Activated T-helper 1 cell treated with anti-CD3 and anti-CD28 coated beads, Interleukin-12 subunit alpha, Interleukin-12 subunit beta, Interleukin-2, Interleukin-4 antibody, amounts not matched to agents 30 ng/mL and 10 ng/mL and 1 ng/mL, durations not matched to agents 14 hours and 24 hours and 36 hours (primary cell): ENCODE measurements around the gene TMEM132C. TPM values are rescaled to one million over a fixed set of nuclear protein-coding genes. Genes with fewer than 3 reads are reported as not detected.

Source experiments
- DNase-seq: peaks from one replicate; pipeline ENCODE4 v3.0.0; 2021; ENCODE audit warnings: low spot score
- H3K27ac Mint-ChIP-seq: one replicate; pipeline ENCODE4 v1.8.0; 2021; ENCODE audit warnings: mild to moderate bottlenecking, mixed read lengths
- H3K27me3 Mint-ChIP-seq: one replicate; pipeline ENCODE4 v1.8.0; 2022; ENCODE audit warnings: mild to moderate bottlenecking, moderate library complexity, mixed read lengths; ENCODE audit not compliant: insufficient read depth
- H3K36me3 Mint-ChIP-seq: one replicate; pipeline ENCODE4 v1.8.0; 2021; ENCODE audit warnings: low read depth, mixed read lengths
- H3K4me1 Mint-ChIP-seq: one replicate; pipeline ENCODE4 v1.8.0; 2021; ENCODE audit warnings: low read depth, mixed read lengths
- H3K4me3 Mint-ChIP-seq: one replicate; pipeline ENCODE4 v1.8.0; 2021; ENCODE audit warnings: mild to moderate bottlenecking, moderate library complexity, mixed read lengths
- H3K9me3 Mint-ChIP-seq: one replicate; pipeline ENCODE4 v1.8.0; 2021; ENCODE audit warnings: mixed read lengths
- intact Hi-C: fragments of 100-400 bp; cut with micrococcal nuclease; formaldehyde crosslinking; loops from one replicate; pipeline ENCODE4 v1.15.1; 2024
- total RNA-seq: library from RNA; stranded (reverse); gene quantifications from 2 replicates; pipeline ENCODE4 v1.2.3, GENCODE V29; 2022

The TMEM132C gene
- total RNA-seq, 1 donor from 2014 or later = not detected

DNA sequence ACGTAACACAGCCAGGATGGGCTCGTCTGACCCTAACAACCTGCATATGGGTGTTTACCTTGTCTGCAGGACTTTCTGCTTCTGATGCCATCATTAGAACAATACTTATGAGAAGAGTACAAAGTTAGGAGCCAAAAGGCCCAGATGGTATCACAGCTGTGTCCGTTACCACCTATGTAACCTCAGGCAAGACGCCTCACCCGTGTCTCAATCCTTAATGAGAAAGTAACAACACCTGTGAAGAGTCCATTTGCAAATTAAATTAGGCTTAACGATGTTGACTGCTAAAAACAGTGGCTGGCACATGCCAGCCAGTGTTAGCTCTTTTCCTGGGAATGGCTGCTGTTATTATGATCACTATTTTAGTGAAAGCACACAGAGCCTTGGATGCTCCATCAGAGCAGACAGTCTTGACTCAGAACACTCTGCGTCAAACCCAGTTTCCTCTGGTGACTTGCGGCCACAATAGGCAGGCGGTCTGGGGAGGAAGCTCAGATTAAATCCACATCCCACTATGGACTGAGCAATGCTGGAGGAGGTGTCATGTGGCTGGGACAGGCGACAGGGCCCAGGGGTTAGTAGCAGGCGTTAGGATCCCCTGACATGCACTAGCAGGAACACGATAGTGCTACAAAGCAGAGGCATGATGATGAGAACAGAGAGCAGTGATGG lies 431.5 kb downstream of the TMEM132C start:
- H3K27ac Mint-ChIP-seq = no peak overlapping the region
- DNase-seq = no peak
- no peak overlapping the region for H3K4me3 Mint-ChIP-seq
- H3K4me1 Mint-ChIP-seq = no peaks in the 10 kb centered on the region
- no peaks in the 10 kb centered on the region for H3K27me3 Mint-ChIP-seq
- intact Hi-C loops = no loop called here
- peaks cover 8% of the 10 kb centered on the region for H3K9me3 Mint-ChIP-seq
- H3K36me3 Mint-ChIP-seq = no peaks in the 10 kb centered on the region

- H3K36me3 Mint-ChIP-seq = no peaks in the 10 kb centered on the region
- DNase-seq = no peak
- H3K27ac Mint-ChIP-seq = no peak overlapping the region
- H3K4me1 Mint-ChIP-seq = no peaks in the 10 kb centered on the region
- no peak overlapping the region for H3K4me3 Mint-ChIP-seq
- no peaks in the 10 kb centered on the region for H3K27me3 Mint-ChIP-seq
- peaks cover 8% of the 10 kb centered on the region for H3K9me3 Mint-ChIP-seq
- intact Hi-C loops = no loop called here
These were observed 432.1 kb downstream of the TMEM132C start for GRCh38 chr12:128699106-128699505.

- intact Hi-C loops = no loop called here
- no peaks in the 10 kb centered on the region for H3K27me3 Mint-ChIP-seq
These were observed 435.4 kb downstream of the TMEM132C start for GRCh38 chr12:128702371-128702770.

DNA sequence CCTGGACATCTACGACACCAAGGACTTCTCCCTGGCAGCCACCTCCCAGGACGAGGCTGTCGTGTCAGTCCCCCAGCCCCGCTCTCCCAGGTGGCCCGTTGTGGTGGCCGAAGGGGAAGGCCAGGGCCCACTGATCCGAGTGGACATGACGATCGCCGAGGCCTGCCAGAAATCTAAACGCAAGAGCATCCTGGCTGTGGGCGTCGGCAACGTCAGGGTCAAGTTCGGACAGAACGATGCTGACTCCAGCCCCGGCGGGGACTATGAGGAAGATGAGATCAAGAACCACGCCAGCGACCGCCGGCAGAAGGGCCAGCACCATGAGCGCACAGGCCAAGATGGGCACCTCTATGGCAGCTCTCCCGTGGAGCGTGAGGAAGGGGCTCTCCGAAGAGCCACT lies 438.2 kb downstream of the TMEM132C start:
- no peaks in the 10 kb centered on the region for H3K4me1 Mint-ChIP-seq
- H3K27ac Mint-ChIP-seq = no peak overlapping the region
- no peak for DNase-seq
- no peaks in the 10 kb centered on the region for H3K9me3 Mint-ChIP-seq
- H3K36me3 Mint-ChIP-seq = no peaks in the 10 kb centered on the region
- H3K27me3 Mint-ChIP-seq = no peaks in the 10 kb centered on the region
- intact Hi-C loops = no loop called here
- H3K4me3 Mint-ChIP-seq = no peak overlapping the region

More at GRCh38 chr12:128702371-128702770, 435.4 kb downstream of the TMEM132C start:
- Mint-ChIP-seq H3K4me3 (no peak overlapping the region), H3K9me3 (peaks cover 4% of the 10 kb centered on the region), H3K36me3 (no peaks in the 10 kb centered on the region), H3K4me1 (no peaks in the 10 kb centered on the region), H3K27ac (no peak overlapping the region)
- no peak for DNase-seq

DNA sequence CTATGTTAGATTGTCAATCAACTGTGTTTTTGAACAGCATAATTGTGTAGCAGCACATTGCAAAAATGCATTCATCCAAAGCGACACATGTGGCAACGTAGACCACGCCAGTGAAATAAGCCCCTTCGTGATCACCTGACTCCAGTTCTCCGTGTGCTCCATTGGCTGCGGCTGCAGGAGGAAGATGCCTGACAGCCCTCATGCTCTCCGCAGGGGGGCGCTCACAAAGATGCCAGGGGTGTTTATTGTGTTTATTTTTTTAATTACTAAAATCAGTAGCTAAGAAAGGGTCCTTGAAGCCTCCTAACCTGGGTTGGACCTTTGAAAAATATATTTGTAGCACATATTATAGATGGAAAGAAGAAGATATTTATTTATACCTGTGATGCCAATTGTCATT lies 440.5 kb downstream of the TMEM132C start:
- Mint-ChIP-seq H3K4me3 (no peak overlapping the region), H3K27ac (no peak overlapping the region)
- intact Hi-C loops = no loop called here

DNA sequence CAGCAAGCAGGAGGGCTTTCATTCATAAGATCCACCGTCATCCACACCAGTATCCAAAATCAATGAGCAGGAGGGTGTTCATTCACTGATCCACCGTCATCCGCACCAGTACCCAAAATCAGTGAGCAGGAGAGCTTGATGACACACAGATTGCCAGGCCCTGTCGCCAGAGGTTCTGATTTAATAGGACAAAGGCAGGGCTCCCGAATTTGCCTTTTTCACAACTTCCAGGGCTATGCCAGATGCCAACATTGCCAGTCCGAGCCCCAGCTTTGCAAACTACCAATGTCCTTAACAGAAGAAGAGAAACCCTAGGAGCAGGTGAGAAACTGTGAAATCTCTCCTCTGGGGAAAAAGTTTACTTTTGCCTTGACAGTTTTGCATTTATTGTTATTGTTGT lies 441.8 kb downstream of the TMEM132C start:
- no peak overlapping the region for H3K4me3 Mint-ChIP-seq
- H3K4me1 Mint-ChIP-seq = no peaks in the 10 kb centered on the region
- DNase-seq = no peak
- H3K9me3 Mint-ChIP-seq = no peaks in the 10 kb centered on the region
- H3K36me3 Mint-ChIP-seq = no peaks in the 10 kb centered on the region
- no peak overlapping the region for H3K27ac Mint-ChIP-seq
- no peaks in the 10 kb centered on the region for H3K27me3 Mint-ChIP-seq
- intact Hi-C loops = no loop called here

More for the DNA sequence above, 440.5 kb downstream of the TMEM132C start:
- Mint-ChIP-seq H3K9me3 (no peaks in the 10 kb centered on the region), H3K36me3 (no peaks in the 10 kb centered on the region), H3K4me1 (no peaks in the 10 kb centered on the region), H3K27me3 (no peaks in the 10 kb centered on the region)
- DNase-seq = no peak

DNA sequence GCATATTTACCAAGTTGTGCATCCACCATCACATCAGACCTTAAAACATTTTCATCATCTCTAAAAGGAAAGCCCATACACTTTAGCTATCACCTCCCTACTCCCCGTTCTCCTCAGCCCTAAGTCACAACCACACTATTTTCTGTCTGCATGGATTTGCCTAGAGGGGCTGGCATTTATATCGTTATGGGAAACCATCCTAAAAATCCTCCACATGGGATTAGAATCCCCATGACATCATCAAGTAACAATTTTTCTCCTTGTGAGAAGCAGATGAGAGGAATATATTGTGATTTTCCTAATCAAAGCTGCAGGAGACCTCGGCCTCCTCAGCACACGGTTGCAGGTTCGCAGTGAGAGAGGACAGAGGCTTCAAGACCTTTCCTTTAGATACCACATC lies 442.7 kb downstream of the TMEM132C start:
- H3K4me3 Mint-ChIP-seq = no peak overlapping the region
- no peak for DNase-seq
- H3K27ac Mint-ChIP-seq = no peak overlapping the region
- intact Hi-C loops = no loop called here
- H3K9me3 Mint-ChIP-seq = no peaks in the 10 kb centered on the region
- H3K27me3 Mint-ChIP-seq = no peaks in the 10 kb centered on the region
- no peaks in the 10 kb centered on the region for H3K4me1 Mint-ChIP-seq
- H3K36me3 Mint-ChIP-seq = no peaks in the 10 kb centered on the region

DNA sequence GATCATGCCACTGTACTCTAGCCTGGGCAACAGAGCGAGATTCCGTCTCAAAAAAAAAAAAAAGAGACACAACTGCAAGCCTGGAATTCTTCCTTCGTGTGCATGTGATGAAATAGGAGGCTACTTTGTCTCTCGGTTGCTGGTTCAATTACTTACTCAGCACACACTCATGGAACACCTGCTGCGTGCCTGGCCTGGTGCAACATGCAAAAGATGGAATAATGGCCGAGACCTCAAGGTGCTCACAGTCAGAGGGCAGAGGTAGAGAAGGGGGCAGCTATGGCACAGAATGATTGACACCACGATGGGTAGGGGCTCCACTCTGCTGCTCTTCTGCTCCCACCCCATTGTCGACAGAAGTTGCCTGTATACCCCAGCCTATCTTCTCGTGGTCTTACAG lies 444.5 kb downstream of the TMEM132C start:
- intact Hi-C loops = no loop called here
- Mint-ChIP-seq H3K27me3 (no peaks in the 10 kb centered on the region), H3K36me3 (no peaks in the 10 kb centered on the region), H3K4me1 (no peaks in the 10 kb centered on the region), H3K9me3 (no peaks in the 10 kb centered on the region), H3K27ac (no peak overlapping the region), H3K4me3 (no peak overlapping the region)
- no peak for DNase-seq

DNA sequence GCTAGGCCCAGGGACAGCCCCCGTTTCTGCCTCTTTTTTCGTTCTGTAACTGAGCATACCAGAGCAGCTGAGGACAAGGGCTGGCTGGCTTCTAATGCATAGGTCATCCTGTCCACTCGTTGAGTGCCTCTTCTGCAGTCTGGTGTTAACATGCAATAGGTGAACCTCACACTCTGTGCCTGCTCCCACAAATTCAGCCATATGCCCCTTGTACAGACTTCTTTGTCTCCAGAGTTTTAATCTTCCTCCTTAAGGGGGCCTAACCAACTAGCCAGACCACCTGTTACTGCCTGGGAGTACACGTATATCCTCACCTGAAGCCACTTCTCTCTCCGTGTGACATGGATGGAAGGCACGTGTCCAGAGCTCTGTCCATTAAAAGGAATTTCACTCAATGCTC lies 445.7 kb downstream of the TMEM132C start:
- Mint-ChIP-seq H3K4me1 (no peaks in the 10 kb centered on the region), H3K36me3 (no peaks in the 10 kb centered on the region), H3K27ac (no peak overlapping the region), H3K4me3 (no peak overlapping the region), H3K27me3 (no peaks in the 10 kb centered on the region), H3K9me3 (no peaks in the 10 kb centered on the region)
- intact Hi-C loops = no loop called here
- DNase-seq = no peak

DNA sequence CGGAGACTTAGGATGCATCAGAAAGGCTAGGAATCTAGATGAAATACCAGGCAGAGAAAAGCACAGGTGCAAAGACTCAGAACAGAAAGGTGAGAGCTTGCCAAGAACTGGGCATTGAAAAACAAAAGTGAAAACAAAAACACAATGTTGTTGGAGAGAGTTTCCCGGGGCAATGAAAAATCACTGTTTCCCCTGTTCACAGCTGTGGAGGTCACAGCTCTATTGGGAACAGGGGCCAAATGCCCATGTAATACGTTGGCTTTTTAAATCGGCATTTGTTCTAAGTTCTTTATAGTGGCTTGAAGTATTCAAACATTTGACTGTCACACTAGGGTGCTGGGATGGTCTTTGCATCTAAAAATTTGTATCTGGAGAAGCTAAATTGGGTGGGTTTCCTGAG lies 448.5 kb downstream of the TMEM132C start:
- no peak overlapping the region for H3K4me3 Mint-ChIP-seq
- no peak for DNase-seq
- no peaks in the 10 kb centered on the region for H3K27me3 Mint-ChIP-seq
- no peaks in the 10 kb centered on the region for H3K4me1 Mint-ChIP-seq
- no peaks in the 10 kb centered on the region for H3K36me3 Mint-ChIP-seq
- no peak overlapping the region for H3K27ac Mint-ChIP-seq
- peaks cover 15% of the 10 kb centered on the region for H3K9me3 Mint-ChIP-seq
- intact Hi-C loops = no loop called here

- Mint-ChIP-seq H3K27ac (no peak overlapping the region), H3K9me3 (peaks cover 8% of the 10 kb centered on the region), H3K4me1 (no peaks in the 10 kb centered on the region), H3K36me3 (no peaks in the 10 kb centered on the region), H3K27me3 (peaks cover 2% of the 10 kb centered on the region), H3K4me3 (no peak overlapping the region)
- no peak for DNase-seq
- intact Hi-C loops = no loop called here
These were observed 457.6 kb downstream of the TMEM132C start for GRCh38 chr12:128724468-128725046.

GRCh38 chr12:128726886-128727285 lies 459.9 kb downstream of the TMEM132C start:
- no peaks in the 10 kb centered on the region for H3K4me1 Mint-ChIP-seq
- no peak for DNase-seq
- intact Hi-C loops = no loop called here
- H3K27ac Mint-ChIP-seq = no peak overlapping the region
- H3K4me3 Mint-ChIP-seq = no peak overlapping the region
- H3K27me3 Mint-ChIP-seq = peaks cover 2% of the 10 kb centered on the region
- H3K36me3 Mint-ChIP-seq = no peaks in the 10 kb centered on the region
- peaks cover 2% of the 10 kb centered on the region for H3K9me3 Mint-ChIP-seq

DNA sequence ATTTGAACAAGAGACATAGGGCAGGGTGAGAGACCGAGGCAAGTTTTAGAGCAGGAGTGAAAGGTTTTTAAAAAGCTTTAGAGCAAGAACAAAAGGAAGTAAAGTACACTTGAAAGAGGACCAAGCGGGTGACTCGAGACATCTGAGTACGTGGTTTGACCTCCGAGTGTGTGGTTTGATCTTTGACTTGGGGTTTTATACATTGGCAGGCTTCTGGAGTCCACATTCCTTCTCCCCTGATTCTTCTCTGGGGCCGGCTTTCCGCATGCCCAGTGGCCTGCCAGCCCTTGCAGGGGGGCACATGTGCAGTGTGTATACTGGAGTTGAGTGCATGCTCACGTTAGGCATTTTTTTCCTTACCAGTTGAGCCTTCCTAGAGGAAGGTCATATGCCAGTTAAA lies 460.5 kb downstream of the TMEM132C start:
- no peaks in the 10 kb centered on the region for H3K36me3 Mint-ChIP-seq
- H3K4me3 Mint-ChIP-seq = no peak overlapping the region
- no peaks in the 10 kb centered on the region for H3K4me1 Mint-ChIP-seq
- peaks cover 2% of the 10 kb centered on the region for H3K27me3 Mint-ChIP-seq
- no peaks in the 10 kb centered on the region for H3K9me3 Mint-ChIP-seq
- H3K27ac Mint-ChIP-seq = no peak overlapping the region
- intact Hi-C loops = no loop called here
- no peak for DNase-seq

GRCh38 chr12:128727999-128728398 lies 461.0 kb downstream of the TMEM132C start:
- Mint-ChIP-seq H3K4me1 (no peaks in the 10 kb centered on the region), H3K4me3 (no peak overlapping the region), H3K27ac (no peak overlapping the region), H3K36me3 (no peaks in the 10 kb centered on the region), H3K27me3 (peaks cover 2% of the 10 kb centered on the region), H3K9me3 (no peaks in the 10 kb centered on the region)
- no peak for DNase-seq
- intact Hi-C loops = no loop called here
